SK-N-SH (cell line): Measurements from ENCODE around the gene SRGAP1.

Experiments
- CHD2 ChIP-seq: fragments of 150-350 bp; IDR thresholded peaks from 2 replicates; pipeline ENCODE4 v1.6.1; 2018; ENCODE audit warnings: low read length; ENCODE audit not compliant: partially characterized antibody
- CTCF ChIP-seq: fragments of 200-600 bp; sonication (generic); IDR thresholded peaks from 2 replicates; pipeline ENCODE4 v1.6.1; 2017; ENCODE audit warnings: antibody characterized with exemption, mild to moderate bottlenecking, moderate library complexity
- EP300 ChIP-seq, 2 experiments: IDR thresholded peaks; 2 replicates each; pipeline versions ENCODE4 v1.4.0 to v1.6.1; 2012; ENCODE audit warnings: borderline replicate concordance in 1 of 2, low read depth in 1 of 2, low read length in 1 of 2
- FOXJ3 ChIP-seq: sonication (generic); formaldehyde crosslinking; IDR thresholded peaks from 2 replicates; pipeline ENCODE4 v1.5.1; 2020; ENCODE audit warnings: mild to moderate bottlenecking, missing genetic modification reagents
- GABPA ChIP-seq: IDR thresholded peaks from 2 replicates; pipeline ENCODE4 v1.4.0; 2012; ENCODE audit warnings: low read depth, mild to moderate bottlenecking
- JUND ChIP-seq: IDR thresholded peaks from 2 replicates; pipeline ENCODE4 v1.4.0; 2012
- MEF2A ChIP-seq: IDR thresholded peaks from 2 replicates; pipeline ENCODE4 v1.4.0; 2012; ENCODE audit warnings: low read depth, borderline replicate concordance
- NFIC ChIP-seq: IDR thresholded peaks from 2 replicates; pipeline ENCODE4 v1.4.0; 2012; ENCODE audit warnings: borderline replicate concordance
- POLR2AphosphoS5 ChIP-seq: IDR thresholded peaks from 2 replicates; pipeline ENCODE4 v1.6.1; 2012; ENCODE audit warnings: low read depth, low read length
- RFX5 ChIP-seq: IDR thresholded peaks from 2 replicates; pipeline ENCODE4 v1.6.1; 2012; ENCODE audit warnings: mild to moderate bottlenecking, improper control_type of control experiment, low read length
- SIN3A ChIP-seq: IDR thresholded peaks from 2 replicates; pipeline ENCODE4 v1.6.1; 2012; ENCODE audit warnings: low read depth, mild to moderate bottlenecking, low read length, moderate library complexity, borderline replicate concordance
- ZBTB33 ChIP-seq: IDR thresholded peaks from 2 replicates; pipeline ENCODE4 v1.4.0; 2012; ENCODE audit warnings: low read depth, borderline replicate concordance

GRCh38 chr12:63928305-63928704 lies 83.8 kb downstream of the SRGAP1 start:
- TF ChIP-seq CHD2 (no peak), ZBTB33 (no peak), JUND (no peak), MEF2A (no peak), FOXJ3 (CRISPR knock-in tag) (no peak), GABPA (no peak), CTCF (no peak), EP300 (IDR thresholded peaks at IDR 0.05; ENCODE audit: borderline replicate concordance in 1 of 2, low read depth in 1 of 2, low read length in 1 of 2) (no peak), SIN3A (no peak), RFX5 (no peak), POLR2AphosphoS5 (no peak), NFIC (no peak)
